ENCODE results near the gene CD180.

The CD180 gene

GRCh38 chr5:67209141-67209771, 12.7 kb upstream of the CD180 start:
- peak; percentile 57 for DNase-seq

- DNase-seq = no peak
These were observed 11.8 kb upstream of the CD180 start for GRCh38 chr5:67208403-67208802.

- DNase-seq = peak; percentile 68
These were observed 10.3 kb upstream of the CD180 start for GRCh38 chr5:67206929-67207328.

GRCh38 chr5:67206461-67206860, 9.9 kb upstream of the CD180 start:
- no peak for DNase-seq

- DNase-seq = no peak
These were observed 9.4 kb upstream of the CD180 start for GRCh38 chr5:67205981-67206380.

GRCh38 chr5:67204821-67205220, 8.2 kb upstream of the CD180 start:
- DNase-seq = no peak

- no peak for DNase-seq
These were observed 7.1 kb upstream of the CD180 start for GRCh38 chr5:67203701-67204074.

- DNase-seq = no peak
These were observed 6.2 kb upstream of the CD180 start for GRCh38 chr5:67202828-67203227.

- no peak for DNase-seq
These were observed 5.4 kb upstream of the CD180 start for GRCh38 chr5:67201897-67202549.

GRCh38 chr5:67200809-67201562, 4.4 kb upstream of the CD180 start:
- no peak for DNase-seq

GRCh38 chr5:67199859-67200258, 3.3 kb upstream of the CD180 start:
- no peak for DNase-seq

- DNase-seq = no peak
These were observed 2.3 kb upstream of the CD180 start for GRCh38 chr5:67198917-67199316.

GRCh38 chr5:67197536-67197935, 937 bp upstream of the CD180 start:
- DNase-seq = no peak

GRCh38 chr5:67195406-67196275, 958 bp downstream of the CD180 start:
- DNase-seq = no peak

GRCh38 chr5:67194166-67194565, 2.4 kb downstream of the CD180 start:
- no peak for DNase-seq

GRCh38 chr5:67193439-67193807, 3.2 kb downstream of the CD180 start:
- no peak for DNase-seq

GRCh38 chr5:67192719-67193438, 3.7 kb downstream of the CD180 start:
- no peak for DNase-seq

GRCh38 chr5:67190861-67191260, 5.7 kb downstream of the CD180 start:
- DNase-seq = no peak

- no peak for DNase-seq
These were observed 6.2 kb downstream of the CD180 start for GRCh38 chr5:67190410-67190809.

- DNase-seq = no peak
These were observed 6.7 kb downstream of the CD180 start for GRCh38 chr5:67189931-67190330.

GRCh38 chr5:67189079-67189354, 7.6 kb downstream of the CD180 start:
- DNase-seq = no peak

GRCh38 chr5:67188274-67189078, 8.1 kb downstream of the CD180 start:
- no peak for DNase-seq
